ENCODE data around the gene PVR.

DNA sequence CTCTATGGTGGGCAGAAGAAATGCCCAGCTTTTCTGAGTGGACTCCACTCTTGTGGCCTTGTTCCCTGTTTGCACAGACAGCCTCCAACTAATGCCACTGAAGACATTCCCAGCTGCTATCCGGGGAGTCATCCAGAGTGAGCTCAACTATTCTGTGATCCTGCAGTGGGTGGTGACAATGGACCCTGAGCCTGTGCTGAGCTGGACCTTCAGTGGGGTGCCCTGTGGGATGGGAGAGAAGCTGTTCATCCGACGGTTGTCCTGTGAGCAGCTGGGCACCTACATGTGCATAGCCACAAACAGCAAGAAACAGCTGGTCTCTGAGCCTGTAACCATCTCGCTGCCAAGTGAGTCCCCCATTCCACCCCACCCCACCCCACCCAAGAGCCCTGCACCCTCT lies 20.1 kb upstream of the PVR start:
- TF ChIP-seq, protein P1, sequence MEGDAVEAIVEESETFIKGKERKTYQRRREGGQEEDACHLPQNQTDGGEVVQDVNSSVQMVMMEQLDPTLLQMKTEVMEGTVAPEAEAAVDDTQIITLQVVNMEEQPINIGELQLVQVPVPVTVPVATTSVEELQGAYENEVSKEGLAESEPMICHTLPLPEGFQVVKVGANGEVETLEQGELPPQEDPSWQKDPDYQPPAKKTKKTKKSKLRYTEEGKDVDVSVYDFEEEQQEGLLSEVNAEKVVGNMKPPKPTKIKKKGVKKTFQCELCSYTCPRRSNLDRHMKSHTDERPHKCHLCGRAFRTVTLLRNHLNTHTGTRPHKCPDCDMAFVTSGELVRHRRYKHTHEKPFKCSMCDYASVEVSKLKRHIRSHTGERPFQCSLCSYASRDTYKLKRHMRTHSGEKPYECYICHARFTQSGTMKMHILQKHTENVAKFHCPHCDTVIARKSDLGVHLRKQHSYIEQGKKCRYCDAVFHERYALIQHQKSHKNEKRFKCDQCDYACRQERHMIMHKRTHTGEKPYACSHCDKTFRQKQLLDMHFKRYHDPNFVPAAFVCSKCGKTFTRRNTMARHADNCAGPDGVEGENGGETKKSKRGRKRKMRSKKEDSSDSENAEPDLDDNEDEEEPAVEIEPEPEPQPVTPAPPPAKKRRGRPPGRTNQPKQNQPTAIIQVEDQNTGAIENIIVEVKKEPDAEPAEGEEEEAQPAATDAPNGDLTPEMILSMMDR (IDR thresholded peaks at IDR 0.05) = no peak
- TF ChIP-seq POLR2AphosphoS5 (IDR thresholded peaks at IDR 0.05) (no peak), POLR2A (IDR thresholded peaks at IDR 0.05) (no peak), EP300 (IDR thresholded peaks at IDR 0.05; ENCODE audit: low read depth) (no peak)
